COLO668 (cell line): ENCODE results near the gene BRIP1.
A peak's percentile ranks its signal among the peaks of the same experiment; 100 is the strongest.
"Not testable (repeated sequence)": the region's sequence is repeated elsewhere in the genome, so short reads cannot be mapped to it uniquely, and the experiment has no call there.

ENCODE experiments used
- DNase-seq: peaks from one replicate; lab custom pipeline; 2025; ENCODE audit not compliant: unreplicated experiment; lab: John Stamatoyannopoulos, UW

The BRIP1 gene

DNA sequence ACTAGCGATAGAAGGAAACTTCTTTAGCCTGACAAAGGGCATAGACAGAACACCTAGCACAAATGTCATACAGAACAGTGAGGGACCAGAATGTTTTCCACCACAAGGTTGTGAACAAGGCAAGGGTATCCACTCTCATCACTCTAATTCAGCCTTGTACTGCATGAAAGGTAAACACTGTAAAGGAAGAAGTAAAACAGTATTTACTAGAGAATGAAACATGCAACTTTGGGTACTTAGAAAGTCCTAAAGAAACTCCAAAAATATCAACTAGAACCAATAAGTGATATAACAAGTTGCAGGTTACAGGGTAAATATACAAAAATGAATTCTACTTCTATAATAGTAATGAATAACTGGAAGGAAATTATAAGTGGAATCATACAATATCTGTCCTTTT, 32.2 kb downstream of the BRIP1 start:
- DNase-seq, result no peak

DNA sequence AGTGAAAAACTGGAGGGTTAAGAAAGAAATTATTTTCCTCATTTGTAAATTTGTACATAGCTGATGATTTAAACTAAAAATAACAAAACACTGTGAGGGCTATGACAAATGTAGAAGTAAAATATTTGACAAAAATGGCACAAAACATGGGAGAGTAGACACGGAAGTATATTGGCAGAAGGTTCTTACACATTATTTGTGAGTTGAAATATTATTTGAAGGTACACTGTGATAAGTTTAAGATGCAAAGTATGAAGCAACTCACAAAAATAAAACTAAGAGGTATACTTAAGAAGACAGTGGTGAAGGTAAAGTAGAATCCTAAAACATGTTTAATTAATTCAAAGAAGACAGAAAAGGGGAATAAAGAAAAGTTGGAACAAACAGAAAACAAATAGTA, 34.6 kb downstream of the BRIP1 start:
- no peak for DNase-seq

DNA sequence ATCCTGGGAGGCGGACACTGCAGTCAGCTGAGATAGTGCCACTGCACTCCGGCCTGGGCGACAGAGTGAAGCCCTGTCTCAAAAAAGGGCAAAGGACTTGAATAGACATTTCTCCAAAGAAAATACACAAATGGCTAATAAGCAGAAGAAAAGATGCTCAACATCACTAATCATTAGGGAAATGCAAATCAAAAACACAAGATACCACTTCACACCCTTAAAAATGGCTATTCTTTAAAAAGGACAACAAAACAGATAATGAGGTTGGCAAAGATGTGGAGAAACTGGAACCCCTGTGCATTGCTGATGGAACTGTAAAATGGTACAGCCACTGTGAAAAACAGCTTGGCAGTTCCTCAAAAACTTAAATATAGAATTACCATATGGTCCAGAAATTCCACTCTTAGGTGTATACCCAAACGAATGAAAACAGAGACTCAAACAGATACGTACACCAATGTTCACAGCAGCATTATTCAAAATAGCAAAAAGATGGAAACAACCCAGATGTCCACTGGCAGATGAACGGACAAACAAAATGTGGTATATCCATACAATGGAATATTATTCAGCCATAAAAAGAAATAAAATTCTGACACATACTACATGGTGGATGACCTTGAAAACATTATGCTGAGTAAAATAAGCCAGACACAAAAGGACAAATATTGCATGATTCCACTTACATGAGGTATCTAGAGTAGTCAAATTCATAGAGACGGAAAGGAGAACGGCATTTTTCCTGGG, 35.5 kb downstream of the BRIP1 start:
- no peak for DNase-seq

DNA sequence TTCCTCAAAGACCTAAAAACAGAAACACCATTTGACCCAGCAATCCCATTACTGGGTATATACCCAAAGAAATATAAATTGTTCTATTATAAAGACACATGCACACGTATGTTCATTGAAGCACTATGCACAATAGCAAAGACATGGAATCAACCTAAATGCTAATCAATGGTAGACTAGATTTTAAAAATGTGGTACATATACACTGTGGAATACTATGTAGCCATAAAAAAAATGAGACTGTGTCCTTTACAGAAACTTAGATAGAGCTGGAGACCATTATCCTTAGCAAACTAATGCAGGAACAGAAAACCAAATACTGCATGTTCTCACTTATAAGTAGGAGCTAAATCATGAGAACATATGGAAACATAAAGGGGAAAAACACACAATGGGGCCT, 36.5 kb downstream of the BRIP1 start:
- not testable (repeated sequence) for DNase-seq

DNA sequence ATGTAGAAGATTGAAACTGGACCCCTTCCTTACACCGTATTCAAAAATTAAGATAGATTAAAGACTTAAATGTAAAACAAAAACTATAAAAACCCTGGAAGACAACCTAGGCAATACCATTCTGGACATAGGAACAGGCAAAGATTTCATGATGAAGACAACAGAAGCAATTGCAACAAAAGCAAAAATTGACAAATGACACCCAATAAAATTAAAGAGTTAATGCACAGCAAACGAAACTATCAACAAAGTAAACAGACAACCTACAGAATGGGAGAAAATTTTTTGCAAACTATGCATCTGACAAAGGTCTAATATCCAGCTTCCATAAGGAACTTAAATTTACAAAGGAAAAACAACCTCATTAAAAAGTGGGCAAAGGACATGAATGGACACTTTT, 37.1 kb downstream of the BRIP1 start:
- not testable (repeated sequence) for DNase-seq

DNA sequence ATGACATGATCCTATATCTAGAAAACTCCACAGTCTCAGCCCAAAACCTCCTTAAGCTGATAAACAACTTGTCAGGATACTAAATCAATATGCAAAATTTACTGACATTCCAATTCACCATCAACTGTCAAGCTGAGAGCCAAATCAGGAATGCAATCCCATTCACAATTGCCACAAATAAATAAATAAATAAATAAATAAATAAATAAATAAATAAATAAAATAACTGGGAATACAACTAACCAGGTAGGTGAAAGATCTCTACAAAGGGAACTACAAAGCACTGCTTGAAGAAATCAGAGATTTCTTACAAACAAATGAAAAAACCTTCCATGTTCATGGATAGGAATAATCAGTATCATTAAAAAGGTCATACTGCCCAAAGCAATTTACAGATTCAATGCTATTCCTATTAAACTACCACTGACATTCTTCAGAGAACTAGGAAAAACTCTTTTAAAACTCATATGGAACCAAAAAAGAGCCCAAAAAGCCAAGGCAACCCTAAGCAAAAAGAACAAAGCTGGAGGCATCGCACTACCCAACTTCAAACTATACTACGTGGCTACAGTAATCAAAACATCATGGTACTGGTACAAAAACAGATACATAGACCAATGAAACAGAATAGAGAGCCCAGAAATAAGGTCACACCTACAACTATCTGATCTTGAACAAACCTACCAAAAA, 37.7 kb downstream of the BRIP1 start:
- no peak for DNase-seq

DNA sequence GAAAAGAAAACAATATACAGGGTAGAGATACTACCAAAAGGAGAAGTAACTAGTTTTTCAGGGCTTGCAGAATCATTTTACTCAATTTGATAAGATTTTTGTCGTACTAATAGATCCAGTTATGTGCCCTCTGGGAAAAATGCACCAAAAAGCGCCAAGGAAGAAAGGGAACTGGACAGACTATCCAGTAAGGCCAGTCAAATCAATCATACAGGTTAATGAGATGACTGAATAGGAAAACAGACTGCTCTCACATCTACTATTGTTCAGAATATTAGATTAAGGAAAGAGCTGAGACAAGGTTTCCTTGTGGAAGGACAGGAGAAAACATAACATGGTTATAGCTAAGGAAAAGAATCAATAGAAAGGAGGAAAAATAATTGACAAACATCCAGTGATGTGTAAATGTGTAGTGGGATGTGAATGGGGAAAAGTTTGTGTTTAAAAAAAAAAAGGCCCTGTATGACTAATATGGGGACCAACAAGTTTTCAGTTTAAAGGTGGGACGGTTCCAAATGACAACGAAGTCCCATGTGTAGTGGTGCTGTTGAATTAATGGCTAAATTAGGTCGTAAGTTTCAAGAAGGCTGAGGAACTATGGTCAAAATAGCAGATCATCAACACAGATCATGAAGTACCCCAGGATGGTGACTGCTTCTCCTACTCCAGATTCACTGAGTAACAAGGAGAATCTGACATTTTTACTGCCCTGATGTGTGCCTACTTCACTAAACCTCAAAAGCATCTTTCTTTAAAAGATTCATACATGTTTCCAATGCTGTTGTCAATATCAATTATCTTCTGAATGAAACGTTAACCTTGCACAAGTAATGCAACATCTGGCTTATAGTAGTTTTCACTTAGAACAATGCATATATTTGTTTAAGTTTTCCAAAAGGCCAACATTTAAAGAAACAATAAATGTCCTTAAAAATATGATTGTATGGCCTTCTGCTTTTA, 40.7 kb downstream of the BRIP1 start:
- DNase-seq, result no peak

DNA sequence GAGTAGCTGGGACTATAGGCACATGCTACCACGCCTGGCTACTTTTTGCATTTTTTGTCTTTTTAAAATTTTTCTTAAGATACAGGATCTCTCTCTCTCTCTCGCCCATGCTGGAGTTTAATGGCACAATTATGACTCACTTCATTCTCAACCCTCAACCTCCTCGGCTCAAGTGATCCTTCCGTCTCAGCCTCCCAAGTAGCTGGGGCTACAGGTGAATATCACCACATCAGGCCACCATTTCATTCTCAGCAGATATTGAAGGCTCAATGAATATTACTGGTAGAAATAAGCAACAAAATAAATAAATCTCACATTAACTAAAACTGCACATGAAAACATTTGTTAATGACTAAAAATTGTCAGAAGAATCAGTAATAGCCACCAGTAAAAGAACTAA, 41.7 kb downstream of the BRIP1 start:
- DNase-seq, result no peak

DNA sequence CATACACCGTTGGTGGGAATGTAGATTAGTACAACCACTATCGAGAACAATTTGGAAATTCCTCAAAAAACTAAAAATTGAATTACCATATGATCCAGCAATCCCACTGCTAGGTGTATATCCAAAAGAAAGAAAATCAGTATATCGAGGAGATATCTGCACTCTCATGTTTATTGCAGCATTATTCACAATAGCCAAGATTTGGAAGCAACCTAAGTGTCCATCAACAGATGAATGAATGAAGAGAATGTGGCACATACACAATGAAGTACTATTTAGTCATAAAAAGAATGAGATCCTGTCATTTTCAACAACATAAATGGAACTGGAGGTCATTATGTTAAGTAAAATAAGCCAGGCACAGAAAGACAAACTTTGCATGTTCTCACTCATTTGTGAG, 44.1 kb downstream of the BRIP1 start:
- not testable (repeated sequence) for DNase-seq

DNA sequence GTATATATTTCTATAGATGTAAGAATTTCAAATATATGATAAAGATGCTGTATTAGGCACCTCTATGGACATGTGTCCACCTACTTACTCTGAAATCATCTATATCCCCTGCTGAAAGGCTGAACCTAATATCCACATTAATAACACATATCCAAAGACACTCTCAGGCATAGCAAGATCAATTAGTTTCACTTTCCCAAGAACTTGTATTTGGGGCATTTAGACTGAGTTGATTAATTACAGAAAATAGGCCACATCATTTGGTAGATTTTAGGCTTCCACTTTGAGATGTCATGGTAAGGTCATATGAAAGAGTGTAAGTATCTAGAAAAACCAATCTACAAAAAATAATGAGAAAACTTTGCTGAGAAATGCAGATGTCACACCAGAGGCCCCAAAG, 45.1 kb downstream of the BRIP1 start:
- no peak for DNase-seq

DNA sequence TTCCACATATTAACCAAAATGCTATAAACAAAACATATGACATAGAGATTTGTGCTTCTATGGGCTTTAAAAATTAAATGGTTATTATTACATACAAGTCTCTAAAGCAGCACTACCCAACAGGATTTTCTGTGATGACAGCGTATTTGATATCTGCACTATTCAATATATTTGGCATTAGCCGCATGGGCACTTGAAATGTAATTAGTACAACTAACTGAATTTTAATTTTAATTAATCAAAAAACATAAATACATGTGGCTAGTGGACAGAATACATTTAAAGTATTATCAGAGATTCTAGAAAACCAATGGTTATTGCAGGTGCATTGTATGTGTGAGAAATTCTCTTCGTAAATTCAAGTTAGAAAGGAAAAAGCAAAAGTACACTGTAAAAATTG, 45.9 kb downstream of the BRIP1 start:
- DNase-seq, result no peak

DNA sequence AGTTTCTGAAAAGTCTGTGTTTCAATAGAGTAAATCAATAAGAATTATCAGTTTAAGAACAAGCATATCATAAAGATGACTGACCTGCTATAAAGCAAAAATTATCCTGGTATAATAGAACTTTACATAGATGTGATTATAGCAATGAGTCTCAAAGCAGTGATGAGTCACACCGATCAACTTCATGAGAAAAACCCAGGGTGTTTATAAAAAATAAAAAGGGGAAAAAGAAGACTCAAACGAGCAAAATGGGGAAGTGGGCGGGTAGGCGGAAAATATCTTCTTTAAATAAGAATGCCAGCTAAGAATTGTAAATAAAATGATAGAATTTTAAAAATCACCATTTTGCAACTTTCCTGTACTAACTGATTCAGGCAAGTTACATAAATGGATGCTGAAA, 46.8 kb downstream of the BRIP1 start:
- no peak for DNase-seq

DNA sequence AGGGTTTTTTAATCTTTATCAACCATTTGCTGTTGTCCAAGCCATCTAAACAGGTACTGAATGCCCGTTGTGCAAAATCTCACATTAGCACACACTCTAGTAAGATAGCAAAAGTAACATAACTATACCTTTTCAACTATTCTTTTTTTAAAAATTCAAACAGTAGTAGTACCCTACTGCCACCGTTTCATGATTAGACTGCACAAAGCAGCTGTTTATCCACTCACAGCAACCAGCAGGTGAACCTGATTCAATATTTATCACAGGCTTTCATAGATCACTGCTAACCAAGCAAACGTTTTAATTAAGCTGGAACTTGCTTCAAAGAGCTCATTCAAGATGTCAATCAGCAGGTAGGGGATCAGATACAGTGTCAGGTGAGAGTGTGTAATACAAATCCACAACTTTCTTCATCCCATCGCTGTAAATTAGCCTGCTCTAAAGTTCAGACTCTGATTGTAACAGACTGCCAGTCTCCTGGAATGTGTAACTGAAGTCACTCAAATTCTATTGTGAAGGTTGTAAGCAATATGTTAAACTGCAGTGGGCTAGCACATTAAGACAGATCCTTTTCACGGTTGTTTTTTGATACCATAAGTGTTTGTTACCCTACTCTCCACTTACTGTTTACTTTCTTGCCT, 47.3 kb downstream of the BRIP1 start:
- DNase-seq, result peak; percentile 2

DNA sequence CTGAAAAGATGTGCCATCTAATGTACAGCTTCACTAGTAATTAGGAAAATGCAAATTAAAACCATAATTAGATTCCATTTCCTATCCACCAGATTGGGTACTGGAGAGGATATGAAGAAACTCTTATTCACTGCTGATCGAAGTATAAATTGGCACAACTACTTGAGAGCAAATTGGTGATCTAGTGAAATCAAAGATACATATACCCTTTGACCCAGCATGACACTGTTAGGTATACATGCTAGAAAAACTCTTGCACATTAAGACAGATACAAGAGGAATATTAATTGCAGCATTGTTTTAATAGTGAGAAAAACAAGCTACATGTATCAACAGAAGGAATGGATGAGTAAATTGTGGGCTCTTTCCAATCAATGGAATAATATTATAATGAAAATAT, 48.8 kb downstream of the BRIP1 start:
- no peak for DNase-seq

DNA sequence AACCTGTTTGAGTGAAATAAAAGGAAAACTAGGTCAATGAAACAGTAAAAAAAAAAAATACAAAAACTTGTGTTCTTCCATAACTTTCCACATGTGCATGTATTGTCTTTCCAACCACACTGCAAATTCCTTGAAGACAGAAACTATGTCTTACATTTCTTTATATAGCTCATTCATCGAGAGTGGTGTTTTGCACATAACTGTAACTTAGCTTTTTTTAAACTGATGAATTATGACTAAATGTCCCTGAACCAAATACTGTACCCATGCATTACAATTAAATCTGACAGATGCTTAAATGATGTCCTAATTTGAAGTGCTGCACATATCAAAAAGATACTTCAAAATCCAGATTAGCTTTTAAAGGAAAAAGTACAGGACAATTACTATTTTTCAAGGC, 50.1 kb downstream of the BRIP1 start:
- DNase-seq, result no peak

DNA sequence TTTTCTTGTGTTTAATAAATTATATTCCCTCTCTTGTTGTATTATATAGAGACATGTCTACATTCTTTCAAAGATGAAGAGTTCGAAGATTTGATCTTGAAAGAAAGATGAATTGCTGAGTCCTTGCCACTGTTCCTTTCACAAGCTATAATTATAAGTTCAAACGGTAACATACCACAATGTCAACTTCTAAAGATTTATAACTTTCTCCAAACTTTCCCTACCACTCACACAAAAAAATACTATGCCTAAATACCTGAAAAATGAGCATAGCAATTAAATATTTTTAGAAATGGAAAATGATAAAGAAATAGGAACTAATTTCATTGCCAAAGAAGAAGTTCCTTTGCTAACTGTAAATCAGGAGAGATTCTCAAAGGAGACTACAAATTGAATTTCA, 50.6 kb downstream of the BRIP1 start:
- DNase-seq, result no peak

DNA sequence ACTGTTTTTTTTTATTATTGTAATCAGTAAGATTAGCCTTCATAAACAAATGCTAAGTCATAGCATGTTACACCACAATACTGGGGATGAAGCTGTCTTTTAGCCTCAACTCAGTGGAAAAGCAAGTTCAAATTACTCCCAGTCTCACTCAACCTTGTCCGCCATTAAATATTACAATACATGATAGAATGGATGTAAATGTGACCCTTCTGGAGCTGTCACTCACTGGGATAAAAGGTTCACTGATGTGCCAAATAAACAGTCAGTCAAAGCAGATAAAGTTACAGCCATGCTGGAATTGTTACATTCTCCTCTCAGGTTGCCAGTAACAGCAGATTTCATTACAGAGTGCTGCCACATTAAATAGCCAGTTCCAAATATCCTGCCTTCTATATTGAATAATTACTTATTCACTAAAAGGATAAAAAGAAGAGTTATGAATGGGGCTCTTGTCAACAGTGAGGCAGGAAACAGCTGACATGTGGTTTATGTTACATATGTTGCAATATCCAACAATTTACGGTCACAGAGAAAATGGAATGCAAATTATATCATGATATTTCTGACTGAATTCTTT, 53.4 kb downstream of the BRIP1 start:
- peak; percentile 10 for DNase-seq

DNA sequence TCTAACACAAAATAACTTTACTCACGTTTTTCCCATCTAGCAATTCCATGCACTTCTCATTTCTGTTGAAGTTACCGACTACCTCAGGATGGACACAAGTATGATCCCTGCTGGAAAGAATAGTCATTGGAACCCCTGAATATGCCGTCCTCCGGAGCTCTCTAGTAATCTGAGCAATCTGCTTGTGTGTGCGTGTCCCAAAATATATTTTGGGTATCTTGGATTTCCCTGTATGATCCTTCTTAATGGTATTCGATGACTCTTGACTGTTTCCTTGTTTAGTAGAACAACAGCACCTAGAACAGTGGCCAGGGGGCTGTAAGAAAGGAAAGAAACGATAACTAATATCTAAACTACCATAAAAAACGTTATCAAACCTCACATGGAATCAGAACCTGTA, 54.9 kb downstream of the BRIP1 start:
- DNase-seq, result no peak

DNA sequence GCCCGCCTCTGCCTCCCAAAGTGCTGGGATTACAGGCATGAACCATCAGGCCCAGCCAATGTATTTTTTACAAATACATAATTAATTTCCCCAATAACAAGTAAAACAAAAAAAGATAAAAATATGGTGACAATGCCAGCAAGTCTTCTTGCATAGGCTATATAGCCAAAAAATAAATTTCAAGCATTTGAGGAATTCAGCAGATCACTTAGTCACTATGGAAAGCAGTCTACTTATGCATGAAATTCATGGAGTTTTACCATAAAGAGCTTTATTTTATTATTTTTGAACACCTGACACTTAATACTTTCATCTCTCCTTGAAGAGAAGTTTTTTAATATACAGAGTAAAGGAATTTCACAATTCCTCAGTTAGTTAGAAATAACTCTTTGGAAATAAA, 56.4 kb downstream of the BRIP1 start:
- no peak for DNase-seq

DNA sequence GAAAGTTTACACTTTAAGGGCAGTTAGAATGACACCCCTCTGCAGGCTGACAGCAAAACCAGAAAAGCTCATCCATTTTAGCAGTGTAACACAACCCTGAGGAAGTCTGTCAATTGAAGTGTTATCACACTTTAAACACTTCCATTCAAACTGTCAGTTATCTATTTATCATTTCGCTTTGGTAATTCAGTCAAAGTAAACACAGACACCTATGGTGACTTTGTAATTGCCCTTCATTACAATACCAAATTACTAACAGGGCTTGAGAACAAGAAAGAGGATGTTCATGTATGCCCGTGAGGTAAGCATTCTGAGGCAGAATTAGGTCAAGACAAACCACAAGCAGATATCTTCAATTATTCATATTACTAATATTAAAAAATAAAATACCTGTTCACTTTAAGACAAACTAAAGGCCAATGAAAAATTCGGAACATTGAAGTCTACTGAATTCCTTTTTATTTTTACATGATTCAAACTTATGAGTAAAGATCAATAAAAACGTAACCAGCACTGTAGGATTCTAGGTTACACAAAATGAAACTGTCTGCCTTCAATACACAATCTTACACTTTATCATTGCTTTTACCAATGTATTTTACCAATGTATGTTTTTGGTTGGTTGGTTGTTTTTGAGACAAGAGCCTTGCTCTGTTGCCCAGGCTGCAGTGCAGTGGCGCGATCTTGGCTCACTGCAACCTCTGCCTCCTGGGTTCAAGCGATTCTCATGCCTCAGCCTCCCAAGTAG, 57.1 kb downstream of the BRIP1 start:
- DNase-seq, result no peak
